HG03066 (cell line): ENCODE results near the gene LEMD3.

Experiments
- ATAC-seq: cut with Tn5 transposase; IDR thresholded peaks from one replicate; pipeline ENCODE4 v1.9.1; 2021; ENCODE audit warnings: low read depth; ENCODE audit not compliant: unreplicated experiment

Gene LEMD3

DNA sequence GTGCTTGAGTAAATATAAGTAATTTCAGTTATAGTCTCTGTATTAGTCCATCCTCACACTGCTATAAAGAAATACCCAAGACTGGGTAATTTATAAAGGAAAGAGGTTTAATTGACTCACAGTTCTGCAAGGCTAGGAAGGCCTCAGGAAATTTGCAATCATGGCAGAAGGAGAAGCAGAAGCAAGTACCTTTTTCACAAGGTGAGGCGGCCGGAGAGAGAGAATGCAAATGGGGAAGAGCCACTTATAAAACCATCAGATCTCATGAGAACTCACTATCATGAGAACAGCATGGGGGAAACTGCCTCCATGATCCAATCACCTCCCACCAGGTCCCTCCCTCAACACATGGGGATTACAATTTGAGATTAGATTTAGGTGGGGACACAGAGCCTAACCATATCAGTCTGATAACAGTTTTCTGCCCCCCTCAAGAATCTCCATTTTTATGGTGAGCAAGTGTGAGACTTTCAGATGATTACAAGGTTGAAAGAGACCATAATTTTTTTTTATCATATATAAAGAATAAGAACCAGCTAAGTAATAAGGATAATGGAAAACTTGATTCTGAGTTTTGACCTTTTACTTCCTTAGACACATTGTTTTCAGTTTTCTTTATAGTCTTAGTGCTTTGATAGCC lies 35.6 kb downstream of the LEMD3 start:
- no peak for ATAC-seq

DNA sequence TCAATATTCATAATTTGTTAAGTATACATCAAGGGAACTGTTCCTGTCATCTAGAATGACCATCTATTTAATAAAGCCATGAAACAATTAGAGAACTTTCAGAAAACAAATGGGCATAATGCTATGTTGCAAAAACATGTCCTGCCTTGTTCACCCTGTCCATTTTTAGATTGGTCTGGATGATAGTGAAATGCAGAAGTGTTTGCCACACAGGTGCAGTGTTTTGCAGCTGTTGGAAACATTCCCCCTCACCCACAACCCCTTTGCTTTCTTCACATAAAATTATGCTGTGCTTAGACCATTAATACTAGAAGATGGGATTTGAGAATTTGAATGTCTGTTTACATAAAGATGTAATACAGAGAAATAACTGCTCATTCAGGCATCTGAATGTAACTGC lies 36.5 kb downstream of the LEMD3 start:
- ATAC-seq, result peak; percentile 49

DNA sequence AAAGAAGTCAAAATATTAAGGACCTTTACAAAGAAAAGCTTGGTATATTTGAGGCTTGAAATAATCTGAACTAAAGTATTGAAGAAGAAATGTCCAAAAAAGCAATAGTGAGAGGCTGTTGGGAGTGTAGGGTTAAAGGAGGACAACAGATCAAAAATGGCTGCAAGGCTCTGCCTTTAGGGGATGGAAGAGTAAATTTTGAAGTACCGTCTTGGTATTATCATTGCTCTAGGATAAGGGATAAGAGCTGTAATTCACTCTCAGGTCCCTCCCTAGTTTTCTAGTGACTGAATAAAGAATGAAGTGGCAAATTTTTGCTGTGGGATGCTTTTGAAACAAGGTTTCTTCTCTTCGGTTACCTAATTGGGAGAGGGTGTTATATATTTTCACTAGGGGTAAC lies 38.7 kb downstream of the LEMD3 start:
- no peak for ATAC-seq

- no peak for ATAC-seq
Measured at GRCh38 chr12:65208964-65209654, 39.7 kb downstream of the LEMD3 start.

DNA sequence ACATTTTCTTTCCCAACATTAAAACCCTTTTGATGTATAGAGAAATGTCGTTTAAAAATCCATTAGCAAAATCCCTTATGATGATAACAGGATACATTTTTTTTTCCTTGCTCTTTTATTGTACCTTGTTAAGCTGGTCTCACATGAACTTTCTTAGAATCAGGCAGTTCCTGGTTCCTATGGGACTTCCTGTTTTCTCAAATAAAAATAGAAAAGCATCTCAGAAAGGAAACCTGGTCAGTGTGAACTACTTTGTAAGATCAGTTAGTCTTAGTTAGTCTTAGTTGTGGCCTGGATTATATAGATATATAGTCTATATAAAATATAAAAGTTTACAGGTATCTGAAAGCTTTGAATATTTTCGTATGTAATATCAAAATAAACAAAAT lies 40.3 kb downstream of the LEMD3 start:
- ATAC-seq, result peak; percentile 87

DNA sequence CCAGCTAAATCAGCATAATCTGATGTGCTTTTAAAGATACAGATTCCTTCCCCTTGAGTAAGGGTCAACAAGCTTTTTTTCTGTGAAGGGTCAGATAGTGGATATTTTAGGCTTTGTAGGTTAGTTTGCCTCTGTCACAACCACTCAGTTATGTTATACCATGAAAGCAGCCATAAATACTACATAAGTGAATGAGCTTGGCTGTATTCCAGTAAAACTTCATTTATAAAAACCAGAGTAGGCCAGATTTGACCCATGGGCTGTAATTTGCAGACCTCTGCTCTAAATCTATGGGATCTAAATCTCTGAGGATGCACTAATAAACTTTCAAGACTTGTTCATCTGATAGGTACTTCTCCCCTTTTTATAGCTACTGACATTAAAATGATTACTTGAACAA lies 47.7 kb downstream of the LEMD3 start:
- ATAC-seq, result no peak

DNA sequence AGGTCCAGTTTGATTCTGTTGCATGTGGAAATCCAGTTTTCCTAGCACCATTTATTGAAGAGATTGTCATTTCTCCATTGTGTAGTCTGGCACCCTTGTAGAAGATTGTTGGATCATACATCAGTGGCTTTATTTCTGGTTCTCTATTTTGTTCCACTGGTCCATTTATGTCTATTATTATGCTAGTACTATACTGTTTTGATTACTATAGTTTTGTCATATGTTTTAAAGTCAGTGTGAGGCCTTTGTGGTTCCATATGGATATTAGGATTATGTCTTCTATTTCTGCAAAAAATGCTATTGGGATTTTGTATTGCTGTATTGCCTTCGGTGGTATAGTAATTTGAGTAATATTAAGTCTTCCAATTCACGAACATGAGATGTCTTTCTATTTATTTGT lies 51.4 kb downstream of the LEMD3 start:
- ATAC-seq, result no peak

- no peak for ATAC-seq
Measured at GRCh38 chr12:65229441-65229840, 60.1 kb downstream of the LEMD3 start.

GRCh38 chr12:65232476-65233077 lies 63.2 kb downstream of the LEMD3 start:
- no peak for ATAC-seq

- no peak for ATAC-seq
Measured at GRCh38 chr12:65237153-65237552, 67.8 kb downstream of the LEMD3 start.

DNA sequence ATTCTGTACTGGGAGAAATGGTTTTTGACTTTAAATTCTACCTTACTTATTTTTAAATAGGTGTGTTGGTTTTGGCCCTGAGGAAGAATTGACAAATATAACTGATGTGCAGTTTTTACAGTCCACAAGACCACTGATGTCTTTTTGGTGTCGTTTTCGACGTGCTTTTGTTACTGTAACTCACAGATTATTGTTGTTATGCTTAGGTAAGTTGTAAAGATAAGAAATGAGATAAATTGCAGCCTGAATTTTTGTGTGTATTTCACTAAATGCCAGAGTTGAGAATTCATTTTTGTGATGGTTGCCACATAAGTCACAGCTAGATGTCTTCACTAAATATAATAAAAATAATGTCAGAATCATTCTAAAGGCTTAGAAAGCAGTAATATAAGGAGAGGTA lies 69.2 kb downstream of the LEMD3 start:
- no peak for ATAC-seq

DNA sequence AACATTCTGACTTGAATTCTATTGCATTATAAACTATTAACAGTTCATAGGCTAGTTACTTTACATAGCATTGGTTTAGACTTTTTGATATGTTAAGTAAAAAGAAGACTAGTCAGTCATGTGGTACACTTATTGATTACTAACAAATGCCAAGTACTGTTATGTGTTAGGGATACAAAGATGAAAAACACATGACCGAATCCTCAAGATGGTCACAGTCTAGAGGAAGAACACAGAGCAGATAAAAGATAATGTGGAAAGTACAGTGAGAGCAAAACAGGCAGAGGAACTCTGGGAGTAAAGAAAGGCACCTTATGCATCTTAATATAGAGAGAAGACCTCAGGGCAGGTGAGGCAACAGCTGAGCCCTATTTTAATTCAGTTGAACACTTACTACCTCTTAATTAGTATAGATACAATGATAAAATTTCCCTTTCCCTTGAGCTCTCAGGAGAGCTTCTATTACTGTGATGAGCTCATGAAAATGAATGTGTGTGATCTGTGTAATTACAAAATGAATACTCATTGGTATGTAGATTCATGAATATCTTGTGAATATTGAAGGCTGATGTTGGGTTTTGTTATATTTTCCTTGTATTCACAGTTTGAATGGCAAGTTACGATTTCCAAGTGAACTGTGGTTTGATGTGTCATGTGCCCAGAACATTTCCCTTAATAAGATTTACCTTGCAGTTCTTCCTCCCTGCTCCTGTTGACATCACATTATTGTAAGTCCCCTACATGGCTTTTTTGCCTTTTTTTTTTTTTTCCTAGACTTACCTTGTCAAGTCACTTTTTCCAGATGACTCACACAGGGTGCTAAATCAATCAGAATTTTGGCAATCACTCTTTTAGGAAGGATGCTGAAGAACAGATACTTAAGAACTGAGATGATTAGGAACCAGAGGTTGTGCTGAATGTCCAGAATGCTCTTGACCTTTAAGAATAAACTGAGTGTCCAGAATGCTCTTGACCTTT lies 79.6 kb downstream of the LEMD3 start:
- ATAC-seq, result no peak

DNA sequence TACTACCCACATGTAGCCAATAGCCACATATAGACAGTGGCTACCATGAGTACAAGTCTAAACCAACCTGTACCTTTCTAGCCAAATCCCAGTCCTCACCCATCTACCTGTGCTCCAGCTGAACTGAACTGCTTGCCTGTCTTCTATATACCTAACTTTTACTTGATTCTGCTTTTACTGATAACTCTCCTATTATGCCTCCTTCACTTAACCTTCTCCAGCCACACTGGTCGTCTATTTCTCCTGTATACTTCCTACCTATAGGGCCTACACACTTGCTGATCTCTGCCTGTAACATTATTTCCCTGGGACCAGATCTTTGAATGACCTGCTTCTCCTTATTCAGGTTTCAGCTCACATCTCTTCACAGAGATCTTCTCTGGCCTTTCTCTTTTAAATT lies 83.1 kb downstream of the LEMD3 start:
- no peak for ATAC-seq

- ATAC-seq, result no peak
Measured at GRCh38 chr12:65257986-65258385, 88.6 kb downstream of the LEMD3 start.

- peak; percentile 60 for ATAC-seq
Measured at GRCh38 chr12:65259501-65259900, 90.1 kb downstream of the LEMD3 start.

DNA sequence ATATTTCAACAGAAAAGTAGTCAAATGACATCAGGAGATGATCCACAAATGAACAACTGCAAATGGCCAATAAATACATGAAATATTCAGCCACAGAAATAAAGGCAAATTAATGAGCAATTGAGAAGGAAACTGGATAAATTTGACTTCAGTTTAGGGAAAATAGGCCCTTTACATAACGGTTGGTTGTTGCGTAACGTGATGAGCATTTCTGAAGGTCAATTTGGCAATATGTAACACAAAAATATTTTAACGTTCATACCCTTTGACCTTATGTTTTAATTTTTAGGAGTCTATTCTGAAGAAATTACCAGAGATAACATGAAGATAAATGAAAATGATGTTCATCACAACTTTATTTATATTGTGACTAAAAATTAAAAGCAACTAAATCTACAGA lies 94.4 kb downstream of the LEMD3 start:
- ATAC-seq, result no peak

GRCh38 chr12:65266408-65266807 lies 97.0 kb downstream of the LEMD3 start:
- no peak for ATAC-seq

- ATAC-seq, result no peak
Measured at GRCh38 chr12:65269603-65270002, 100.2 kb downstream of the LEMD3 start.

DNA sequence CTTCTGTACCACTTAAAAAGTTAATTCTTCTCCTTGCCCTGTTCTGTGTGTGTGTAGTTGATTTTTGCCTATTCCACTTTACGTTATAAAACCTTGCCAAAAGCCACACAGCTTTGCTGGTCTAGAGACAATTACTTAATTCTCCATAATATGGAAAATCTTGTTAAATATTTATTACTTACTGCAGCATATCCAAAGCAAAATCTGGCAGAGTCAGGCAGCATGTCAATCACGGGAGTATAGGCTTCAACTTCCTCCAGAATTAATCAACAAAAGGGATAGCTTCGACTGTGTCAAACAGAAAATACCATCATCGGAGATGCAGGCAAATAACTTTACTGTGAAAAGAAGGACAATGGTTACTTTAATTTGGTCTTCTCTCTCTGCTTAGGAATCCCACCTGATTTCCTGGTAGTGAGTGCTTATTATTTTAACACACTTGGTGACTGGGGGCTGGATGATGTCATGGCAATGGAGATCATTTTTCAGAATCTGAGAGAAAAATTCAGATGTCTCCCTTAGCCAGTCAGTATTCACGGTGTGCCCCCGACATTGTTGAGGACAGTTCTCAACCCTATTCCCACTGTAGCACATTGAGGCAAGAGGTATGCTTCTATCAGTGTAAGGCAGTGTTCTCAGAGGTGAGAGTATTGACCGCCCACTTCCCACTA lies 105.4 kb downstream of the LEMD3 start:
- ATAC-seq, result no peak

DNA sequence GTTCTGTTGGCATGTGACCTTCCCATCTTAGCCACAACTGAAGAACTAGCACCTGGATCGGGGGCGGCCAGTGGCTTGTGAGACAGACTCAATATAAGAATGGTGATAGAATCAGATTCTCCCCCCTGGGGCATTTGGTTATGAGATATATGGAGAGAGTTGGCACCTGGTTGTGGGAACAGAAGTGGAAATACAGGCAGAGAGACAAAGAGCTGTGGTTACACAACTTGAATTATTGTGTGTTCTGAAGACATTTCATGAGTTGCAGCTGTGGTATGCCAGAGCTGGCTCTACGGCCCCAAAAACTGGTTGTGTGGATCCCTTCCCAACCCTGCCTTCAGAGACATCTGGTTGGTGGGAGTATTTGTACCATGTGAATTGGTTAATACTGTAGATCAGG lies 106.2 kb downstream of the LEMD3 start:
- ATAC-seq, result no peak
